ENCODE data around the gene USH2A. TPM values are rescaled to one million over a fixed set of nuclear protein-coding genes. Genes with fewer than 3 reads are reported as not detected.

Gene USH2A
- total RNA-seq, 1 experiment from 2014 or later: not detected

GRCh38 chr1:215819114-215819513 is 604.1 kb downstream of the USH2A start:
- ChIA-PET CTCF (no interaction called here), POLR2A (ENCODE audit: low non-redundant PET) (no interaction called here)
- TF ChIP-seq EZH2 (IDR thresholded peaks at IDR 0.05; ENCODE audit: borderline replicate concordance, low read depth, low read length, poor library complexity, severe bottlenecking) (no peak), CTCF (conservative IDR thresholded peaks at IDR 0.05; ENCODE audit: low read depth, low read length) (no peak)
- no peaks in the 10 kb centered on the region for H3K4me1 ChIP-seq (ENCODE audit: insufficient read depth, low read length, poor library complexity, severe bottlenecking)
- peaks cover 27% of the 10 kb centered on the region for H3K27me3 ChIP-seq (replicated peaks; ENCODE audit: insufficient read depth, low read depth, low read length, poor library complexity)
- no peak for DNase-seq (ENCODE audit: low spot score)
- H3K36me3 ChIP-seq (ENCODE audit: insufficient read depth, low read length, poor library complexity, severe bottlenecking): no peaks in the 10 kb centered on the region
- no peak overlapping the region for H3K27ac ChIP-seq (ENCODE audit: low read depth, low read length, poor library complexity, severe bottlenecking)
- H3K4me3 ChIP-seq (ENCODE audit: low read depth, low read length, poor library complexity, severe bottlenecking): no peak overlapping the region
- BruUV-seq (replicated peaks): no TSS peak
- H3K9me3 ChIP-seq (ENCODE audit: low read depth, low read length, poor library complexity, severe bottlenecking): no peaks in the 10 kb centered on the region
- intact Hi-C loops (cut with micrococcal nuclease; ENCODE audit: unreplicated experiment): no loop called here

GRCh38 chr1:215807911-215808436 is 615.3 kb downstream of the USH2A start:
- no TSS peak for BruUV-seq (replicated peaks)
- no peaks in the 10 kb centered on the region for H3K4me1 ChIP-seq (ENCODE audit: insufficient read depth, low read length, poor library complexity, severe bottlenecking)
- H3K27ac ChIP-seq (ENCODE audit: low read depth, low read length, poor library complexity, severe bottlenecking): no peak overlapping the region
- intact Hi-C loops (cut with micrococcal nuclease; ENCODE audit: unreplicated experiment): no loop called here
- no peaks in the 10 kb centered on the region for H3K27me3 ChIP-seq (replicated peaks; ENCODE audit: insufficient read depth, low read depth, low read length, poor library complexity)
- DNase-seq (ENCODE audit: low spot score): no peak
- H3K4me3 ChIP-seq (ENCODE audit: low read depth, low read length, poor library complexity, severe bottlenecking): no peak overlapping the region
- ChIA-PET POLR2A (ENCODE audit: low non-redundant PET) (no interaction called here), CTCF (no interaction called here)
- H3K36me3 ChIP-seq (ENCODE audit: insufficient read depth, low read length, poor library complexity, severe bottlenecking): no peaks in the 10 kb centered on the region
- TF ChIP-seq EZH2 (IDR thresholded peaks at IDR 0.05; ENCODE audit: borderline replicate concordance, low read depth, low read length, poor library complexity, severe bottlenecking): no peak
- TF ChIP-seq CTCF (conservative IDR thresholded peaks at IDR 0.05; ENCODE audit: low read depth, low read length): no peak
- peaks cover 6% of the 10 kb centered on the region for H3K9me3 ChIP-seq (ENCODE audit: low read depth, low read length, poor library complexity, severe bottlenecking)

GRCh38 chr1:215807218-215807617 is 616.0 kb downstream of the USH2A start:
- CTCF ChIA-PET: no interaction called here

More at GRCh38 chr1:215807218-215807617, 616.0 kb downstream of the USH2A start:
- no TSS peak for BruUV-seq (replicated peaks)
- intact Hi-C loops (cut with micrococcal nuclease; ENCODE audit: unreplicated experiment): no loop called here
- no peak for TF ChIP-seq EZH2 (IDR thresholded peaks at IDR 0.05; ENCODE audit: borderline replicate concordance, low read depth, low read length, poor library complexity, severe bottlenecking)
- no peak for TF ChIP-seq CTCF (conservative IDR thresholded peaks at IDR 0.05; ENCODE audit: low read depth, low read length)
- H3K27ac ChIP-seq (ENCODE audit: low read depth, low read length, poor library complexity, severe bottlenecking): no peak overlapping the region
- H3K36me3 ChIP-seq (ENCODE audit: insufficient read depth, low read length, poor library complexity, severe bottlenecking): no peaks in the 10 kb centered on the region
- H3K4me1 ChIP-seq (ENCODE audit: insufficient read depth, low read length, poor library complexity, severe bottlenecking): no peaks in the 10 kb centered on the region
- H3K9me3 ChIP-seq (ENCODE audit: low read depth, low read length, poor library complexity, severe bottlenecking): peaks cover 1% of the 10 kb centered on the region
- H3K4me3 ChIP-seq (ENCODE audit: low read depth, low read length, poor library complexity, severe bottlenecking): no peak overlapping the region
- H3K27me3 ChIP-seq (replicated peaks; ENCODE audit: insufficient read depth, low read depth, low read length, poor library complexity): no peaks in the 10 kb centered on the region
- POLR2A ChIA-PET (ENCODE audit: low non-redundant PET): no interaction called here
- DNase-seq (ENCODE audit: low spot score): no peak

All from A673 (cell line).